GM12878 (cell line): ENCODE measurements around the gene PCDHB14. TPM values are rescaled to one million over a fixed set of nuclear protein-coding genes. Genes with fewer than 3 reads are reported as not detected.
"Not testable (repeated sequence)": the region's sequence is repeated elsewhere in the genome, so short reads cannot be mapped to it uniquely, and the experiment has no call there.

ENCODE experiments used
- ATAC-seq: fragments of 200-7000 bp; cut with Tn5 transposase; 3 replicates; pipeline ENCODE4 v1.9.1; 2020; ENCODE audit warnings: mild to moderate bottlenecking, moderate library complexity
- BruUV-seq: library from RNA; stranded (reverse); fragments of 400-500 nt; replicated peaks from 2 replicates; lab custom pipeline; 2021; lab: Mats Ljungman, UMichigan
- CTCF ChIA-PET: fragments of 300-600 bp; sonication (Branson Sonifier 250); formaldehyde crosslinking; extraction: SDS; loops from one replicate; lab custom pipeline; 2021; ENCODE audit warnings: inconsistent platforms; lab: Yijun Ruan, JAX
- POLR2A ChIA-PET: fragments of 350-600 bp; formaldehyde crosslinking; extraction: SDS; loops from one replicate; lab custom pipeline; 2021; ENCODE audit warnings: inconsistent platforms; lab: Charles Lee
- RAD21 ChIA-PET: fragments of 300-600 bp; sonication (Branson Sonifier 250); formaldehyde crosslinking; loops from one replicate; lab custom pipeline; 2023; ENCODE audit warnings: antibody characterized with exemption; ENCODE audit not compliant: unreplicated experiment; lab: Charles Lee
- SMC1A ChIA-PET: fragments of 300-600 bp; sonication (Branson Sonifier 250); formaldehyde crosslinking; loops from one replicate; lab custom pipeline; 2023; ENCODE audit not compliant: unreplicated experiment, uncharacterized antibody; lab: Charles Lee
- DNase-seq: peaks from one replicate; pipeline ENCODE4 v3.0.0-alpha.2; 2011; ENCODE audit warnings: low read depth, low spot score
- FAIRE-seq: peaks from 3 replicates; lab custom pipeline; 2011; peaks lifted over from hg19 to GRCh38; lab: Jason Lieb, UNC
- H2AFZ ChIP-seq: 2 replicates; pipeline ENCODE4 v1.6.0; 2011; ENCODE audit warnings: low read depth, low read length, control low read depth; ENCODE audit not compliant: control insufficient read depth
- H3K27ac ChIP-seq: 2 replicates; pipeline ENCODE4 v1.5.1; 2011; ENCODE audit warnings: control low read depth; ENCODE audit not compliant: control insufficient read depth, insufficient read depth
- H3K27me3 ChIP-seq, 2 experiments: replicated peaks in 1 of 2; 2 replicates each; pipeline versions ENCODE4 v1.6.0 to v1.6.1; 2011; ENCODE audit warnings: low read length in 1 of 2; ENCODE audit not compliant: control insufficient read depth in 2 of 2, insufficient read depth in 2 of 2
- H3K36me3 ChIP-seq, 2 experiments: 2 replicates each; pipeline ENCODE4 v1.5.1; 2011; ENCODE audit warnings: low read length in 1 of 2; ENCODE audit not compliant: control insufficient read depth in 2 of 2, insufficient read depth in 2 of 2
- H3K4me1 ChIP-seq: 2 replicates; pipeline ENCODE4 v1.6.1; 2011; ENCODE audit warnings: mild to moderate bottlenecking, low read length, moderate library complexity, mixed read lengths; ENCODE audit not compliant: control insufficient read depth, insufficient read depth
- H3K4me2 ChIP-seq: 2 replicates; pipeline ENCODE4 v1.6.0; 2011; ENCODE audit warnings: control low read depth; ENCODE audit not compliant: control insufficient read depth, insufficient read depth
- H3K4me3 ChIP-seq: fragments of 200-600 bp; sonication (generic); 2 replicates; pipeline ENCODE4 v1.5.1; 2016
- H3K79me2 ChIP-seq: 2 replicates; pipeline ENCODE4 v1.6.0; 2011; ENCODE audit warnings: low read length; ENCODE audit not compliant: control insufficient read depth, insufficient read depth
- H3K9ac ChIP-seq: 2 replicates; pipeline ENCODE4 v1.8.0; 2011; ENCODE audit warnings: low read length, control low read depth, mixed read lengths; ENCODE audit not compliant: control insufficient read depth, insufficient read depth
- H3K9me3 ChIP-seq: replicated peaks from 3 replicates; pipeline ENCODE4 v1.5.1; 2011; ENCODE audit warnings: mild to moderate bottlenecking, low read length; ENCODE audit not compliant: control insufficient read depth, insufficient read depth
- H4K20me1 ChIP-seq: 2 replicates; pipeline ENCODE4 v1.6.0; 2011; ENCODE audit not compliant: control insufficient read depth, insufficient read depth
- CTCF ChIP-seq, 3 experiments: IDR thresholded peaks in 2 of 3; conservative IDR thresholded peaks in 1 of 3; 2 replicates each; pipeline ENCODE4 v1.5.1; 2011; ENCODE audit warnings: low read depth in 3 of 3, low read length in 3 of 3, mild to moderate bottlenecking in 3 of 3, control low read depth in 2 of 3, moderate library complexity in 2 of 3, inconsistent platforms in 1 of 3, mixed read lengths in 1 of 3; ENCODE audit not compliant: control insufficient read depth in 2 of 3, insufficient read depth in 1 of 3; ENCODE audit errors: extremely low read depth in 1 of 3
- POLR2A ChIP-seq: IDR thresholded peaks from 2 replicates; pipeline ENCODE4 v1.6.1; 2011; ENCODE audit warnings: low read depth, mild to moderate bottlenecking, low read length
- RB1 ChIP-seq: fragments of 450-650 bp; formaldehyde crosslinking; IDR thresholded peaks from 2 replicates; pipeline ENCODE4 v1.6.1; 2017; ENCODE audit warnings: mild to moderate bottlenecking, borderline replicate concordance
- USF2 ChIP-seq: IDR thresholded peaks from 2 replicates; pipeline ENCODE4 v1.6.1; 2011; ENCODE audit warnings: low read depth, low read length, improper control_type of control experiment, borderline replicate concordance
- WGBS: methylation state at CpG from one replicate; pipeline ENCODE4 v1.1.6; 2016; ENCODE audit warnings: low lambda C conversion rate; ENCODE audit not compliant: insufficient replicate concordance, insufficient coverage; ENCODE audit errors: missing lambda C conversion rate; 5-methylcytosine and 5-hydroxymethylcytosine counted together
- in situ Hi-C: fragments of 300-500 bp; cut with MboI; formaldehyde crosslinking; loops from 9 replicates; pipeline ENCODE4 v1.14.3; 2018; ENCODE audit warnings: mixed read lengths
- intact Hi-C: fragments of 100-400 bp; cut with micrococcal nuclease; formaldehyde crosslinking; loops from one replicate; pipeline ENCODE4 v1.14.2; 2022; ENCODE audit not compliant: unreplicated experiment
- polyA plus RNA-seq, 11 experiments: library from polyadenylated mRNA; depleted of rRNA in 4 of 11; unstranded in 6 of 11; stranded (reverse) in 5 of 11; fragments of >200 nt; fragmentation: Nextera tagmentation in 4 of 11; fragmentation: Illumina TruSeq in 1 of 11; extraction: Ambion mirVana in 4 of 11; extraction: Trizol in 1 of 11; gene quantifications; 1 replicate in 1 of 11; 2 replicates in 10 of 11; pipeline versions ENCODE4 v1.2.1 to v1.2.3, GENCODE V29; 2011 to 2016; ENCODE audit warnings: inconsistent platforms in 2 of 11, missing spikeins in 2 of 11, low read depth in 1 of 11
- total RNA-seq, 4 experiments: library from RNA; depleted of rRNA in 3 of 4; stranded (reverse); fragments of >200 nt in 3 of 4; fragmentation: Illumina TruSeq in 1 of 4; extraction: Trizol in 1 of 4; gene quantifications; 2 replicates each; pipeline versions ENCODE4 v1.2.1 to v1.2.3, GENCODE V29; 2013 to 2021
- TF ChIP-seq, protein P1 (sequence below): fragments of 450-650 bp; IDR thresholded peaks from 2 replicates; pipeline ENCODE4 v1.6.1; 2017; ENCODE audit warnings: mild to moderate bottlenecking, low read depth, inconsistent platforms; ENCODE audit not compliant: poor library complexity, severe bottlenecking

PCDHB14 gene
- total and polyA plus RNA-seq, 10 of the 15 experiments (the other 5 are each of a cell fraction or from before 2014, with no cell fraction given), result not detected

- Histone ChIP-seq H3K36me3 (no peaks in the 10 kb centered on the region), H3K79me2 (no peaks in the 10 kb centered on the region), H3K27me3 (no peaks in the 10 kb centered on the region), H3K4me3 (no peak within 1 kb of the TSS), H3K27ac (no peak within 1 kb of the TSS), H2AFZ (no peak within 1 kb of the TSS), H3K4me1 (no peaks in the 10 kb centered on the region), H3K9ac (no peak within 1 kb of the TSS), H4K20me1 (no peaks in the 10 kb centered on the region), H3K4me2 (no peak within 1 kb of the TSS), H3K9me3 (no peaks in the 10 kb centered on the region; the same call in 2 of the 3 replicates)
- no peak for DNase-seq
- RAD21 ChIA-PET, result interaction anchor here (0.6 to 1.8 kb wide), 3 partner anchors 234 to 784 kb away, joined by 3 to 6 read pairs (median 3); partner anchors contain the start of gene PCDHGA11
- no peak for ATAC-seq
- POLR2A ChIA-PET, result no interaction called here
- BruUV-seq, result no TSS peak
- no peak for TF ChIP-seq POLR2A
- TF ChIP-seq CTCF (IDR thresholded peaks at IDR 0.05 in 2 of 3, conservative IDR thresholded peaks at IDR 0.05 in 1 of 3; ENCODE audit: control insufficient read depth in 2 of 3, extremely low read depth in 1 of 3, insufficient read depth in 1 of 3, low read depth in 3 of 3, low read length in 3 of 3), result peak in 2 of 3 experiments; percentile 22 to 32; a peak in 2 of 6 replicates
- no peak for TF ChIP-seq USF2
- no peak for TF ChIP-seq RB1
- TF ChIP-seq, protein P1, sequence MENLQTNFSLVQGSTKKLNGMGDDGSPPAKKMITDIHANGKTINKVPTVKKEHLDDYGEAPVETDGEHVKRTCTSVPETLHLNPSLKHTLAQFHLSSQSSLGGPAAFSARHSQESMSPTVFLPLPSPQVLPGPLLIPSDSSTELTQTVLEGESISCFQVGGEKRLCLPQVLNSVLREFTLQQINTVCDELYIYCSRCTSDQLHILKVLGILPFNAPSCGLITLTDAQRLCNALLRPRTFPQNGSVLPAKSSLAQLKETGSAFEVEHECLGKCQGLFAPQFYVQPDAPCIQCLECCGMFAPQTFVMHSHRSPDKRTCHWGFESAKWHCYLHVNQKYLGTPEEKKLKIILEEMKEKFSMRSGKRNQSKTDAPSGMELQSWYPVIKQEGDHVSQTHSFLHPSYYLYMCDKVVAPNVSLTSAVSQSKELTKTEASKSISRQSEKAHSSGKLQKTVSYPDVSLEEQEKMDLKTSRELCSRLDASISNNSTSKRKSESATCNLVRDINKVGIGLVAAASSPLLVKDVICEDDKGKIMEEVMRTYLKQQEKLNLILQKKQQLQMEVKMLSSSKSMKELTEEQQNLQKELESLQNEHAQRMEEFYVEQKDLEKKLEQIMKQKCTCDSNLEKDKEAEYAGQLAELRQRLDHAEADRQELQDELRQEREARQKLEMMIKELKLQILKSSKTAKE, result no peak
- SMC1A ChIA-PET, result interaction anchor here (0.7 kb wide), 1 partner anchor 36 kb away, joined by 3 read pairs; the partner anchor contains the start of gene PCDHB14
- whole genome bisulfite sequencing, result 20% methylated on average over 9 of the region's 9 CpGs
- in situ Hi-C loops, result no loop called here
- FAIRE-seq, result no peak
- CTCF ChIA-PET, result interaction anchor here (0.9 to 1.5 kb wide), 4 partner anchors 10 to 370 kb away, joined by 3 to 4 read pairs (median 3); no protein-coding TSS in a partner anchor
- intact Hi-C loops, result loop anchor here (10.0 kb wide), 1 partner anchor 378 kb away; no protein-coding TSS in a partner anchor
These were observed 36.1 kb upstream of the PCDHB14 start, which contains the start of gene PCDHB9 for GRCh38 chr5:141186897-141187512. Gene PCDHB9, plus strand, starts transcription at chr5:141187161. Its CDS starts 158 bp downstream, at chr5:141187319.

GRCh38 chr5:141188682-141189081 lies 34.5 kb upstream of the PCDHB14 start:
- H3K9me3 ChIP-seq, SMC1A ChIA-PET, RAD21 ChIA-PET, H3K36me3 ChIP-seq, FAIRE-seq, H3K27ac ChIP-seq, in situ Hi-C loops, H2AFZ ChIP-seq, H3K4me3 ChIP-seq, H3K9ac ChIP-seq, H3K27me3 ChIP-seq, DNase-seq, H3K4me2 ChIP-seq, H3K4me1 ChIP-seq, BruUV-seq, H4K20me1 ChIP-seq, H3K79me2 ChIP-seq, CTCF ChIA-PET, ATAC-seq, POLR2A ChIA-PET: not testable (repeated sequence)
- 84% methylated on average over 23 of the region's 37 CpGs for WGBS
- intact Hi-C loops, result loop anchor here (10.0 kb wide), 1 partner anchor 376 kb away; no protein-coding TSS in a partner anchor
